Activated CD4-positive, alpha-beta T cell treated with anti-CD3 and anti-CD28 coated beads, Interleukin-10, Interleukin-2, amounts not matched to agents 100 ng/mL and 50 ng/mL, durations not matched to agents 16 hours and 8 hours (primary cell): ENCODE data around the gene NME5.
"Not testable (repeated sequence)": the region's sequence is repeated elsewhere in the genome, so short reads cannot be mapped to it uniquely, and the experiment has no call there.

Source experiments
- DNase-seq: peaks from one replicate; pipeline ENCODE4 v3.0.0-alpha.2; 2020

Gene NME5

DNA sequence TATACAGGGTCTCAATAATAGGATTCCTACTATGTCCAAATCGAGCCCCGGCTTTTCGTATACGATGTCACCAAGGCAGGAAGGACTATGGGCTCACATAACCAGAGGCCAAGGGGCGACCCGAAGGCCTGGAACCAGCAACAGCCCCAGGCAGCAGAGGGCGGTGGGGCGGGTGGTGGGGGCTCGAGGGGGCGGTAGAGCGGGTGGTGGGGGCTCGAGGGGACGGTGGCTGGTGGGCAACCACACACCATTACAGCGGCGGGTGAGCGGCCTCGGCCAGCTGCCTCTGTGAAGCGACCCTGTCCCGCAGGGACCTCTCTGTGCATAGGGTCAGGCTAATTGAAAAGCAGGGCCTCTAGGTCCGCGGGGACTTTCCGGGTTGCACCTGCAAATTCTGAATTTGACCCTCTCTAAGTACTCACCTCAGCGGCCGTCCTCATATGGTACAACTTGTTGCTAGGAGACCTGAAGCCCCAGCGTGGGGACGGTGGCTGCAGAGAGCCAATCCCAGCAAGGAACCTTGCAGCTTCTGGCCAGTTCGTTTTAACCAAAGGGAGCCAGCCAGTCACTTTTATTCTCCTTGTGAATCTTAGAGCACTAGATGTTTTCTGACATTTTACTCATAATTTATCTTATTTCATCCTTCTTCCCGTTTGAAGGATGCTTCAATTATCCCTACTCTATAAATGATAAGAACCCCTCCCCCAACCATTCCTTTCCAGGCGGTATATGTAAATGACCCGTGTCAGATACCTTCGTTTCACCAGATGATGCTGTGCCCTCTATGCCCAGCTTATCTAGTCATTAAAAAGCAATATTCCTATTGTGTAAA, at the start of gene NME5:
Gene NME5 (minus strand): TSS at position 480 of the 832 bp plus-strand sequence. CDS start 648 bp downstream, outside the sequence.
- peak; percentile 7 for DNase-seq

DNA sequence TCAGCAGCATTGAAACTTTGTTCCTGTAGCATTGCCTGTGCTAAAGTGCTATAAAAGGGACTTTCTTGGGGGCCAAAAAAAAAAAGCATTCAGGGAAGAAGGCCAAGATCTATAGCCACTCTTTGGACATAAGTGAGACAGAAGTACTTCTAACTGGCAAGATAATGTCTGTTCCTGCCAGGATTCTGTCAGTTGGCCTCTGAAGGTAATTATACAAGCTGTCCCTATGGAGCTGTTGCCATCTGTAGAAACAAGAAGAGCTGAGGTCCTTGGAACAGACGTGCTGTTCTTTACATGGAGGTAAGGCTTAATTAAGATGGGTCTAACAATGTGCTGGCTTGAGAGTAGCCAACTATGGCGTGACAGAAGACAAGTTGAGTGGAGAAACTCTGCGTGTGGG, 49.4 kb upstream of the NME5 start:
- DNase-seq, result no peak

DNA sequence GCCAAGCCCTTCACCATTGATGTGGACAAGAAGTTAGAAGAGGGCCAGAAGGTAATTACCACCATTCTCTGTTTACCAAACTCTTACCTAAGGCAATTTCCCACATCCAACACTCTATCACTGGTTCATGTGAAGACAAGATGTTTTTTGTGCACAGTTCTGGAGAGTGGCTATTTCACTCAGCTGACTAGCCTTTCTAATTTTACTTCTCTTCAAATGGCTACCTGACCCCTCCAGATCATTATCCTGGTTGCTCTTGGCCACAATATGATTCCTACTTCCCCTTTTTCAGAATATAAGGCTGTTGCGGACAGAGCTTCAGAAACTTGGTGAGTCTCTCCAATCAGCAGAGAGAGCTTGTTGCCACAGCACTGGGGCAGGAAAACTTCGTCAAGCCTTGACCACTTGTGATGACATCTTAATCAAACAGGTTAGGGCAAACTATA, 46.8 kb upstream of the NME5 start:
- DNase-seq, result no peak

- DNase-seq, result no peak
Measured at GRCh38 chr5:138182808-138183207, 43.6 kb upstream of the NME5 start.

- no peak for DNase-seq
Measured at GRCh38 chr5:138180841-138181240, 41.6 kb upstream of the NME5 start.

- peak; percentile 75 for DNase-seq
Measured at GRCh38 chr5:138180183-138180782, 41.1 kb upstream of the NME5 start.

- DNase-seq, result peak; percentile 12
Measured at GRCh38 chr5:138179277-138179857, 40.1 kb upstream of the NME5 start.

- peak; percentile 97 for DNase-seq
Measured at GRCh38 chr5:138178516-138179276, 39.5 kb upstream of the NME5 start, which contains the start of the genes BRD8 and KIF20A. Gene BRD8, minus strand, starts transcription at chr5:138178630. Its CDS starts 16 bp downstream, at chr5:138178614. Gene KIF20A, plus strand, starts transcription at chr5:138179112. Its CDS starts 569 bp downstream, at chr5:138179681.

DNA sequence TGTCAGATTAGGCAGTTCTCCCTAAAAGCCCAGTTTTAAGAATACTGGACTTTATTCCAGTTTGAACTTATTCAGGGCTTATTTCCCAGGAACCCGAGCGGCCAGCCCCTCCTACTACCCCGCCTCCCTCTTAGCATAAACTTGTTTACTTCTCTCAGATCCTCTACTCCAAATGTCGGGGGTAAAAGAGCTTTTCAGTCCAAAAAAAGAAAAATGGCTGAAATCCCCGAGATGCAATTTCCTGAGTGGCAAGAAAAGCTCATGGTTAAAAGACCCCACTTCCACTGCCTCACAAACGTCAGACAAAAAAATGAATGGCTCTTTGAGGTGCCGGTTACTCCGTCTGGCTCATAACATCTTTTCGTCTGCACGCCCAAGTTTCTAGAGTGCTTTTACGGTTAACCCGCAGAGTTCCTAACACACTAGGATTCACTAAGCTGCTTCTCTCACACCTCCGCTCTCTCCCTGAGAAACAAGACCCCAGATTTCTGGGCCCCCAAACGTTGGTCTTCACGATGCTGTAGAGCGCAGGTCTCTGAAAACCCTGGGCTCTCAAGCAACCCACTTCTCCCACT, 38.8 kb upstream of the NME5 start:
- peak; percentile 39 for DNase-seq

- DNase-seq, result no peak
Measured at GRCh38 chr5:138170299-138170698, 31.1 kb upstream of the NME5 start.

- no peak for DNase-seq
Measured at GRCh38 chr5:138169124-138169523, 29.9 kb upstream of the NME5 start.

DNA sequence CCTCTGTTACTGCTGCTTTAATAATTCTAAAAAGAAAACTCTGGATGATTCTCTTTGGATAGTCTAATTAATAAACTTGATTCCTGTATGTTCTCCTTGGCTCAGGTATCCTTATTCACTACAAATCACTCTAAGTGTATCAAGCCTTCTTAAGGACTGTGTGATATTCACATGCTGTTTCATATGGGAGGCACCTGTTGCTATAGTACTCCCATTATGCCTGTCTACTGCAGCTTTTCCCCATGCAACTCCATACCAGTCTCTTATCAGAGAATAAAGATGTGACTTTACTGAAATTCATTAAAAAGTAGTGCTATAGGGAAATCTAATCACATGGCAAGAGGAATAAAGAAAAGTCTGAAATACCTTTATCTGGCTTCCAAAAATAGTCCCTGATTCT, 24.5 kb upstream of the NME5 start:
- DNase-seq, result no peak

DNA sequence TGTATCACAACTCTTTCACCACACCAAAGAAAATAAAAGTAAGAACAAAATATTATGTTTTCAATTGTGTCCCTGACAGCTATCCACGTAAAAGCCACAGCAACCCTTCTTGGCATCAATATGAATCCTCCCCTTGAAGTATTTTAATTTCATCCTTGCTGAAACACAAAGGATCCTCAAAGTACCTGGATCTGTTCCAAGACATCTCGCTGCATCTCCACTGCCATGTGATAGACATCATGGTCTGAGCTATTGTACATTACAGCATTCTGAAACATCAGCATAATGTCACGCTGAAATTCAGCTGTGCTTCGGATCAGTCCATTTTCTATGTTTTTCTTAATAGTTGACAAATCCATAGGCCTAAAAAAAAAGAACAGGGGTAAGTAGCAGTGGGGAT, 21.5 kb upstream of the NME5 start:
- no peak for DNase-seq

- DNase-seq, result no peak
Measured at GRCh38 chr5:138159666-138160065, 20.4 kb upstream of the NME5 start.

DNA sequence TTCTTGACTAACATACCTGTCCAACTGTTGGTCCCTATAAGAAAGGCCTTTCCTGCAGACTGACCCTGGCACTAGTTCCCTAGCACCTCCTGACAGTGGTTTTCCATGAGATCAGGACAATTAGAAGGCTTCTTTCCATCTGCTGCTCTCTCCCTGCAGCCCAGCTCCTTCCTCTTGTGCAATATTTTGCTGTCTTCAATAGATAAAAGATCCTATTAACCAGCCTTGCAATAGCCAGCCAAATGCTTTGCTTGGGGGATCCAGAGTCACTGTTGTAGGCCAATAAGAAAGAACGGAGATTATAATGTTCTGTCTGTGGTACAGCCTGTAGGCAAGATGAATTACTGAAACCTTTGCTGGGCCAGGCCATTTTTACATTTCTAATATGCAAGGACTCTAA, 18.4 kb upstream of the NME5 start:
- no peak for DNase-seq

DNA sequence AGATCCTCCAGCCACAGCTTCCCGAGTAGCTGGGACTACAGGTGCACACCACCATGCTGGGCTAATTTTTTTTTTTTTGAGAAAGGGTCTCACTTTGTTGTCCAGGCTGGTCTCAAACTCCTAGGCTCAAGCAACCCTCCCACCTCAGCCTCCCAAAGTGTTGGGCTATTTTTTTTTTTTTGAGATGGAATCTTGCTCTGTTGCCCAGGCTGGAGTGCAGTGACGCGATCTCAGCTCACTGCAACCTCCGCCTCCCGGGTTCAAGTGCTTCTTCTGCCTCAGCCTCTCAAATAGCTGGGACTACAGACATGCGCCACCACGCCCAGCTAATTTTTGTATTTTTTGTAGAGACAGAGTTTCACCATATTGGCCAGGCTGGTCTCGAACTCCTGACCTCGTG, 16.7 kb upstream of the NME5 start:
- not testable (repeated sequence) for DNase-seq

DNA sequence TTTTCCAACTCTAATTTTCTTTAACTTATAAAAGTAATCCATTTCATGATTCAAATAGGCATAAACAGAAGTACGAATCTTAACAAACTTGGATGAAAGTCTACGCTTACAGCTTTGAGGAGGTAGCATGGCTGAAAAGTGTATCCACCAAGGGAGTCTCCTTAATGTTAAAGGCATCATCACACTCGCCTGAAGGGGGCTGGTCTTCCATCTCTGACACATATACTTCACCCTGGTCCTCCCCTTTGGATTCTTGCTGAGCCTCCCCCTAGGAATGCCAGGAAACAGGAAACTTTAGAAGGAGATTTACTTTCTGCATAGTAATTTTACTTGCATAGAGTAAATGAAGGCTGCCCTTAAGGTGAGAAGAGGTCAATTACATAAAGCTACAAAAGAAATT, 10.3 kb upstream of the NME5 start:
- no peak for DNase-seq

- DNase-seq, result no peak
Measured at GRCh38 chr5:138148811-138149210, 9.6 kb upstream of the NME5 start.

DNA sequence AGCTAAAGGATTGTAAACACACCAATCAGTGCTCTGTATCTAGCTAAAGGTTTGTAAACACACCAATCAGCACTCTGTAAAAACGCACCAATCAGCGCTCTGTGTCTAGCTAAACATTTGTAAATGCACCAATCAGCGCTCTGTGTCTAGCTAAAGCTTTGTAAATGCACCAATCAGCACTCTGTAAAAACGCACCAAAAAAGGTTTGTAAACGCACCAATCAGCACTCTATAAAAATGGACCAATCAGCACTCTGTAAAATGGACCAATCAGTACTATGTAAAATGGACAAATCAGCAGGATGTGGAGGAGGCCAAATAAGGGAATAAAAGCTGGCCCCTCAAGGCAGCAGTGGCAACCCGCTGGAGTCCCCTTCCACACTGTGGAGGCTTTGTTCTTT, 4.3 kb upstream of the NME5 start:
- not testable (repeated sequence) for DNase-seq

DNA sequence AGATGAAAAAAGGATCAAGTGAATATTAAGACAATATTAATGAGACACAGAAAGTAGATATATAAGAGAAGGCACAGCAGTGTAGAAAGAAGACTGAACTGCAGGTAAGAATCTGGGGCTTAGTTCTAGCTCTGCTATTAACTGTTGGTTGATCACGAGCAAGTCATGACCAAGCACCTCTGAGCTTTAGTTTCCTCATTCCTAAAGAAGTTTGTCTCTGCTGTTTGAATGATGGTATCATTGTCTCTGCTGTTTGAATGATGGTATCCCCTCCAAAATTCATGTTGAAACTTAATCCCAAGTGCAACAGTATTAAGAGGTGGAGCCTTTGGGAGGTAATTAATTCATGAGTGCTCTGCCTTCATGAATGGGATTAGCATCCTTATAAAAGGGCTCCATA, 2.5 kb upstream of the NME5 start:
- no peak for DNase-seq

DNA sequence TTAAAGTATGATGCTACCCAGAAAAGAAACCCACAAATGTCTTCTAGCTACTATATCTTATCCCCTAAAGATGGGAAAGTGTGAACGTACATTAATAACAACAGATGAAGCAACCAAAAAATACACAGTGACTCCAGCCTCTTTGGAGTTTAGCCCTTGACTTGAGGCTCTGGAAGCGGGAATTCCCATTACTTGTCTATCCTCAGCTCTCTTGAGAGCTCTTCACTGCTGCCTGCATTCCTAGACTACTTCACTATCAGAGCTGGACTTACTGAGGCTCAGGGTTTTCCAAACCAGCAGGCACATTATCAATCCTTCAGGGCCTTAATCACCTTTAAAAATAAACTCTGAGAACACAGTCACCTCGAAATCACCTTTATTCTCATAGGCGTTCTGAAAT, 1.0 kb upstream of the NME5 start:
- no peak for DNase-seq

- DNase-seq, result no peak
Measured at GRCh38 chr5:138139781-138140090, 508 bp upstream of the NME5 start.

DNA sequence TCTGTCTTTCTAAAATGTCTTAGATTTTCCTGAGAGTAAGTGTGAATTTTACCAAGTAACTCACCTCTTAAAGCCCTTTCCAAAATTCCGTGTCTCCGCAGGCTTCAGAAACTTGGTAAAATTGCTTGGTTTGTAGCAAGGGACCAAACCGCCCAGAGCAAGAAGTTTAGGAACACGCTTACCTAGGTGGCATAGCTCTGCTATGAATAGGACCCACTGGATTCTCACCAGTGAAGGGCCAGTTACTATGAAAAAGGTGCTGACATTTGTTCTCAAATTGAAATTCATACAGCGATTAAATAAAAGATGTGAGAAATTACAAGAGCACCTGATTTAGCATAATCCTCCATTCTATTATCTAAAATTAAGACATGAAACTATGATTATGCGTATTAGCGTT, 6.7 kb downstream of the NME5 start:
- DNase-seq, result no peak
